CD4-positive, alpha-beta T cell treated with Interleukin-15 for 4 hours (primary cell): ENCODE results near the gene ANKRD36C.
A peak's percentile ranks its signal among the peaks of the same experiment; 100 is the strongest.
"Not testable (repeated sequence)": the region's sequence is repeated elsewhere in the genome, so short reads cannot be mapped to it uniquely, and the experiment has no call there.

Source experiments
- DNase-seq: peaks from one replicate; pipeline ENCODE4 v3.0.0-alpha.2; 2020; ENCODE audit warnings: low spot score

ANKRD36C gene

DNA sequence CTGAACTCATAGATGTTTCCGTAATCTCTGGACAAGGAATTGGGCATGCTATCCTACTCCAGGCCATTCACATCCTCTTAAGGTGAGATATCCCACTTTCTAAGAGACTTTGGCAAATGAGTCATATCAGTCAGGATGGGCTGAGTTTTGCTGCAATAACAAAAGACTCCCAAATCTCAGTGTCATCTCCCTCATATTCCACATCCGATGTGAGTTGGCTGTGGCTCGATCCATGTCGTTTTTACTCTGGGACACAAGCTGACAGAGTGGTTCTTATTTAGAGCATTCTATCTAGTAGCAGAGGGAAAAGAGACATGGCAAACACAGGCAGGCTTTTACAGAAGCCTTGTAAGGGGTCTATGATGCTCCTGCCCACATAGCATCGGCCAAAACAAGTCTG, 14.6 kb upstream of the ANKRD36C start:
- DNase-seq = not testable (repeated sequence)

DNA sequence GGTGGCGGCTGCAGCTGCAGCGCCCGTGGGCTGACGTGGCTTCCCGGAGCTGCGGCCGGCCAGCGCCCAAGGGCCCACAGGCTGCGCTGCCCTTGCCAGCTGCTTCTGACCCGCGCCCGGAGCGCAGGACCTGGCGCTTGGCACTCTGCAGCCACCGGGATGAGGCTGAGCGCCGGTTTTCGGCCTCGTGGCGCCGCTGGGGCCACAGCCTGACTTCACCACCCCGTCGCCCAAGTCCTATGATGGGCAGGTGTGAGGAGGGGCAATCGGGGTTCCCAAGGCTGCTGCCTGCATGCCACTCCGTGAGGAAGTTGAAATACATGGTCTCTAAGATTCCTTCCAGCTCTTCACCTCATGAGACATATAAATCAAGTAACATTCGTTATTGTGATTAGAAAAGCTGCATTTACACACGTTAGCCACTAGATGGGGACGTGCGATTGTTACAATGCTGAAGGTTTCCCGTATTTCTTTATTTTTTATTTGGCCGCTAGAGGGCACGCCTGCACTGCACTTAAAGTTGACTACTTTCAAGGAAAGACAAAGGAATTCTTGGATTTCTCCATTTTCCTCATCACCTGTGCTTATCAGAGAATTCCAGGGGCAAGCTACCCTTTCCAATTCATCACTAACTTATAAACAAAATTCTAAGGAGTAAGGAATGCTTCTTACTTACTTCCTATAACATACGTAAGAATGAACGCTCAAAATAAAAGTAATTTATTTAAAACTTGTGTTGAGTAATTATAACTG, 1.1 kb upstream of the ANKRD36C start:
- peak; percentile 75 for DNase-seq

DNA sequence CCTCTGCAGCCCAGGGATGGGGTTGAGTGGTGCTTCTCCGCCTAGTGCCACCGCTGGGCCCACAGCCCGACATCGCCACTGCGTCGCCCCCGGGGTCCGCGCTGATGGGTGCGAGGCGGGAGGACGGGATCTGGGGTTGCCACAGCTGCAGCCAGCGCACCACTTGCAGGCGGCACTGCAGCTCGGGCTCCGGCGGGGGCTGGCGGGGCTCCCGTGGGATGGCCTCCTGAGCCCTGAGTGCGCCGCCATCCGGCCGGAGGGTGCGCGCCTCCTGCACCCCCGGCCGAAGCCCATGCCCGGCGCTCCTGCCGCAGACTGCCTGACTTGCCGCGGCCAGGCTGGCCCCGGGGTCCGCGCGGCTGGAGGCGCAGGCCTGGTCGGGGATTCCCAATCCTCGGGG, 478 bp upstream of the ANKRD36C start:
- peak; percentile 17 for DNase-seq

DNA sequence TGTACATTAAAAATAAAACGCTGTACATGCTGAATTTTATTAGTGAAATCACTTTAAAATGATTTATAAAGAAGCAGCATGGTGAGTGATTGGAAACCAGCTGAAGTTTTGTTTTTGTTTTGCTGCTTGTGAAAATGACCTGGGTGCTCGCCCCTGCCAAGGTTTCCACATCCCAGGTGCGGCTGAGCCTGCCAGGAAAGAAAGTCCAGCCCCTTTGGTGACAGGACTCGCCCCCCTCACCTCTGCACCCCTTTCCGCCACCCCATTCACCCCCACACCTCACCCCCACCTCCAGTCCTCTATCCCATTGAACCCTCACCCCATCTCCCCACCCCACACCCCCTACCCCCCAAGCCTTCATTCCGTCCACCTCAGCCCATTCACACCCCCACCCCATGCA, 740 bp downstream of the ANKRD36C start:
- not testable (repeated sequence) for DNase-seq

DNA sequence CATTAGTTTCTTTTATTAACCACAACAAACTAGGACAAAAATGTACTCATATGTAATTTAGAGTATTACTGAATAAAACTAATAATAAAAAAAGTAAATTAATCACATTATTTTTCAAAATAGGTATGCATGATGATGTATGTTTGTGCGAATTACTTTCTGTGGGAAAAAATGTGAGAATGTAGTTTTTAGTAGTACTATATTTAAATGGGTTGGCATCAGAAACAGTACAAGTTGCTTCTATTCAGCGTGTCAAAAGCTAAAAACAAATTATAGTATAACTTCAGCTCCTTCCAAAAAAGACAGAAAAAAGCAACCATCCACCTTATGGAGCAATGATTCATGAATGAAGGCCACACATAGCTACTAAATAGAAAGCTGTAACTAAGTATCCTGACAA, 40.0 kb downstream of the ANKRD36C start:
- DNase-seq = not testable (repeated sequence)

DNA sequence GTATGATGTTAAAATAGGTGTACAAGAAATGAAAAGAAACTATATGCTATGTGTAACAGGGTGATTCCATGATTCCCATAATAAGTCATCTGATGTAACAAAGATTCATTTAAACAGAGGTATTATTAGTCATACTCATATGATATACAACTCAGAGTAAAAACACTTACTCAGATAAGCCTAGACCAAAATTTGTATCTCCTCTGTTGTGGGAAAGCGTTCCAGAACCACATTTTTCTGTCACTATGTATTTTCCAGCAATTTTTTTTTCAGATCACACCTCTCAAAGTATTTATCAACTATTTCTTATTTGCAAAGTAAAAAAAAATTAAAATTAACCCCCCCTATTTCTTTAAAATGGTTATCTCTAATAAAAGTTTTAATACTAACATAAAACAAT, 43.6 kb downstream of the ANKRD36C start:
- not testable (repeated sequence) for DNase-seq

DNA sequence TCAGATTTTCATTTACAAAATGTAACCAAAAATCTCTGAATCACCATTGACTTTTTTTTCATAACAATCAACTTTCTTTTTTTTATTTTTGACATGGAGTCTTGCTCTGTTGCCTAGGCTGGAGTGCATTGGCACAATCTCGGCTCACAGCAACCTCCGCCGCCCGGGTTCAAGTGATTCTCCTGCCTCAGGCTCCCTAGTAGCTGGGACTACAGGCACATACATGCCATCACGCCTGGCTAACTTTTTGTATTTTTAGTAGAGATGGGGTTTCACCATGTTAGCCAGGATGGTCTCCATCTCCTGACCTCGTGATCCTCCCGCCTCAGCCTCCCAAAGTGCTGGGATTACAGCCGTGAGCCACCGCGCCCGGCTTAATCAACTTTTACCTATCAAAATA, 51.7 kb downstream of the ANKRD36C start:
- not testable (repeated sequence) for DNase-seq

DNA sequence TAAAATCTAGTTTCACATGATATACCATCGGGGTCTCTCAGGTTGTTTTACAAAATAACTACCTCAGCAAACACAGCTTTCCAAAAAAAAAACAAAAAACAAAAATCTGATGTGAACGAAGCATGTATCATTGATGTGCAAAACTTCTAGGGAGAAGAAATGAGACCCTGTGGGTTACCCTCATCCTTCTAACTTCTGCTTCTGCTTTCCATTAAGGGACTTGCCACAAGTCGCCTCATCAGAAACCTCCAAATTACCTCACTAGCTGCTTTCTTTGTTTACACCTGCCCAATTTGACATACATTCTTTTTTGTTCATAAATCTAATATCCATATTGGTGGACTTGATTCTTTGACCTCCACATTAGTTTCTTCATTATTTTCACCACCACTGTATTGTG, 60.9 kb downstream of the ANKRD36C start:
- DNase-seq = not testable (repeated sequence)

DNA sequence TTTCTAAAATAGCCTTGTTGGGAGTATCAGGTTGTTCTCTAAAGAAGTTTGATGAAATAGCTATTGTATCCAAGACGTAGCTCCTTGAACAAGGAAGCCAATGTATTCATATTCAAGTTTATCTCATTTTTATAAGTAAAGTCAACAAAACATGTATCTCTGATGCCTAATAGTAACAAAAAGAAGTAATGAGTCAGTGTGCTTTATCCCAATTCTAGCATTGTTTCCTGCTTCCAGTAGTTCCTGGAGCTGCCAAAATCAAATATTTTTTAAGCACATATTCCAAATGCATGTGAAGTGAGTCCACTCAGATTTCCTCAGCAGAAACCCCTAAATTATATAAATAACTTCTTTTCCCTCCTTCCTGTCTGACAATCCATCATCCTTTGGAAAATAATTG, 74.6 kb downstream of the ANKRD36C start:
- DNase-seq = not testable (repeated sequence)

DNA sequence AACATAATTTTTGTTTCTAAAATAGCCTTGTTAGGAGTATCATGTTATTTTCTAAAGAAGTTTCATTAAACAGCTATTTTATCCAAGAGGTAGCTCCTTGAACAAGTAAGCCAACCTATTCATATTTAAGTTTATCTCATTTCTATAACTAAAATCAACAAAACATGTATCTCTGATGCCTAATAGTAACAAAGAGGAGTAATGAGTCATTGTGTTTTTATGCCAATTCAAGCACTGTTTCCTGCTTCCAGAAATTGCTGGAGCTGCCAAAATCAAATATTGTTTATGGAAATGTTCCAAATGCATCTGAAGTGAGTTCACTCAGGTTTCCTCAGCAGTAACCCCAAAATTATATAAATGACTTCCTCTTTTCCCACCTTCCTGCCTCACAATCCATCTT, 76.5 kb downstream of the ANKRD36C start:
- not testable (repeated sequence) for DNase-seq

DNA sequence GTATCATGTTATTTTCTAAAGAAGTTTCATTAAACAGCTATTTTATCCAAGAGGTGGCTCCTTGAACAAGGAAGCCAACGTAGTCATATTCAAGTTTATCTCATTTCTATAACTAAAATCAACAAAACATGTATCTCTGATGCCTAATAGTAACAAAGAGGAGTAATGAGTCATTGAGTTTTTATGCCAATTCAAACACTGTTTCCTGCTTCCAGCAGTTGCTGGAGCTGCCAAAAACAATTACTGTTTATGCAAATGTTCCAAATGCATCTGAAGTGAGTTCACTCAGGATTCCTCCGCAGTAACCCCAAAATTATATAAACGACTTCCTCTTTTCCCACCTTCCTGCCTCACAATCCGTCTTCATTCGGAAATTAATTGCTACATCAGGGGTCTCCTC, 80.2 kb downstream of the ANKRD36C start:
- not testable (repeated sequence) for DNase-seq

DNA sequence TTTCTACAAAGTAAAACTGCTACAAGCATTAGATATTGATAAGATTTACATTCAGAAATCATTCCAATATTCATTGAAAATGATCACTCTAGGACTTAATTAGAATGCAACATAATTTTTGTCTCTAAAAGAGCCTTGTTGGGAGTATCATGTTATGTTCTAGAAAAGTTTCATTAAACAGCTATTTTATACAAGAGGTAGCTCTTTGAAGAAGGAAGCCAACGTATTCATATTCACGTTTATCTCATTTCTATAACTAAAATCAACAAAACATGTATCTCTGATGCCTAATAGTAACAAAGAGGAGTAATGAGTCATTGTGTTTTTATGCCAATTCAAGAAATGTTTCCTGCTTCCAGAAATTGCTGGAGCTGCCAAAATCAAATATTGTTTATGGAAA, 97.2 kb downstream of the ANKRD36C start:
- DNase-seq = not testable (repeated sequence)

DNA sequence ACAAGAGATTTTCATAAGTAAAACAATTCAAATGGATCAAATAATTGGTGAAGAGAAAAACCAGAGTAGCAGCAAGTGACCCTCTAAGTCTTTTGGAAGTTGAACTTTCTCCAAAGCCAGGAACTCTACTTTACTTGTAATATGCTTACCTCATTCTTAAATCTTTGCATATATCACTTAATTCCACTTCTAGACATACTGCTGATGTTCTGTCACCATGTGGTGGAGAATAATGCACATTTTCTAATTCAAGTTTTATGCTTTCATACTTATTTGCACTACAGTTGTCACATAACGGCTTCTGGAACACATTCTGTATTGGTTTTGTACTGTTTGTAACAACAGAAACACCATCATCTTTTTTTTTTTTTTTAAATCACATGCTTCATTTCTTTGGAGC, 123.7 kb downstream of the ANKRD36C start:
- not testable (repeated sequence) for DNase-seq

DNA sequence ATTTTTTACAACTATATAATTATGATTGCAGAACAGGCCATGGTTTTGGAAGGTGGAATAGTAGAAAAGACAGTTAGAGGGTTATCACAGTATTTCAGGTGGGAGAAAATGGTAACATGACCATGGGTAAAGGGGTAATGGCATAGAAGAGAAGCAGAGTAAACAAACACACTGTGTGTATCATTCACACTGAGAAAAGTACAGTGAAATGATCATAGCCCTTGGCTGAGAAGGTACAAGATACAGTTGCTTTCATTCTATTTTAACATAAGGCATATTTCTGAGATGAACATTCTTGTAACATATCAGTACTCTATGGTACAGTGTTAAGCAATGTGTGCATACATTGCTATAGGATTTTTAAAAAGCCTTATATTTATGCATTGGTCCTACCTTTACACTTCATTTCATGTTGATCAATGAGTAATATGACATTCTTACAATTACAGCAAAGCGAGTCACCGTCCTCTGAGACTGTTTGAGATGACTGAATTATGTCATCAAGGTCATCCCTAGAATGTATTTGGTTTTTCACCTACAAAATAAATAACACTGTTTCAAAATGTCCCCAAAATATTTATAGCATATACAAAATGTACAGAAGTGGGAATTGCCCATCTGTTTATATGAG, 124.5 kb downstream of the ANKRD36C start:
- not testable (repeated sequence) for DNase-seq

DNA sequence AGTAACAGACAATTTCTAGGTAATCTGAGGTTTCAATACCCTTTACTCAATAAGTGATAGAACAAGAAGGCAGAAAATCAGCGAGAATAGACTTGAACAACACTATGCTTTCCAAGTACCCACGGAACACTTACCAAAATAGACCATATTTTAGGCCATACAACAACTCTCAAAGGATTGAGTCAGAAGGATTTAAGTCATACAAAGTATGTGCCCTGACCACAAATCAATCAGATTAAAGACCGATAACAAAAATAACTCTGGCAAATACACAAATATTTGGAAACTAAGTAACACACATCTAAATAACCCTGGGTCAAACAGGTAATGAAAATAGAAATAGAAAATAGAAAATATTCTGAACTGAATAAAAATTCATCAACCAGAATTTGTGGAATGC, 129.5 kb downstream of the ANKRD36C start:
- DNase-seq = not testable (repeated sequence)

DNA sequence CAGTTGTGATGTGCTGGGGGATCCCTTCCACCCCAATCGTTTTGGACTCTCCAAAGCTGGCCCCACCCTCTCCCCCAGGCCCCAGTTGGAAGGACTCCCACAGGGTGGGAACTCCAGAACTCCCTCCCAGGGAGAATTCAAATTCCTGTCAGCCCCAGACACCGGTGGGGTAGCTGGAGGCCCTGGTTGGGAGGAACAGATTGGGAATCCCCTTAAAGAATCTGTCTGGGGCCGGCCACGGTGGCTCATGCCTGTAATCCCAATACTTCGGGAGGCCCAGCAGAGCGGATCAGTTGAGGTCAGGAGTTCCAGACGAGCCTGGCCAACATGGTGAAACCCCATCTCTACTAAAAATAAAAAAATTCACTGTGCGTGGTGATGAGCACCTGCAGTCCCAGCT, 155.5 kb downstream of the ANKRD36C start:
- no peak for DNase-seq

DNA sequence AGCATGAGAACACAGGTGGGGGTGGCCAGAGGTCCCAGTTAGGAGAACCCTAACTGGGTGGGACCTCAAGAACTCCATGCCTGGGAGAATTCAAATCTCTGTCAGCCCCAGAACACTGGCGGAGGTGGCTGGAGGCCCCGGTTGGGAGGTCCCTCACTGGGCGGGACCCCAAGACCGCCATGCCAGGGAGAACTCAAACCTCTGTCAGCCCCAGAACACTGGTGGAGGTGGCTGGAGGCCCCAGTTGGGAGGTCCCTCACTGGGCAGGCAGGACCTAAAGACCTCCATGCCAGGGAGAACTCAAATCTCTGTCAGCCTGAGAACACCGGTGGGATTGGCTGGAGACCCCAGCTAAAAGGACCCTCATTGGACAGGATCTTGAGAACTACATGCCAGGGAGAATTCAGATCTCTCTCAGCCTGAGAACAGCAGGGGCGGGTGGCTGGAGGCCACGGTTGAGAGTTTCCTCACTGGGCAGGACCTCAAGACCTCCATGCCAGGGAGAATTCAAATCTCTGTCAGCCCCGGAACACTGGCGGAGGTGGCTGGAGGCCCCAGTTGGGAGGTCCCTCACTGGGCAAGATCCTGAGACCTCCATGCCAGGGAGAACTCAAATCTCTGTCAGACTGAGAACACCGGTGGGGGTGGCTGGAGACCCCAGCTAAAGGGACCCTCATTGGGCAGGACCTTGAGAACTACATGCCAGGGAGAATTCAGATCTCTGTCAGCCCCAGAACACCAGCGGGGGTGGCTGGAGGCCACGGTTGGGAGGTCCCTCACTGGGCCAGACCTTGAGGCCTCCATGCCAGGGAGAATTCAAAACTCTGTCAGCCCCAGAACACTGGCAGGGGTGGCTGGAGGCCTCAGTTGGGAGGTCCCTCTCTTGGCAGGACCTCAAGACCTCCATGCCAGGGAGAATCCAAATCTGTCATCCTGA, 157.3 kb downstream of the ANKRD36C start:
- not testable (repeated sequence) for DNase-seq

DNA sequence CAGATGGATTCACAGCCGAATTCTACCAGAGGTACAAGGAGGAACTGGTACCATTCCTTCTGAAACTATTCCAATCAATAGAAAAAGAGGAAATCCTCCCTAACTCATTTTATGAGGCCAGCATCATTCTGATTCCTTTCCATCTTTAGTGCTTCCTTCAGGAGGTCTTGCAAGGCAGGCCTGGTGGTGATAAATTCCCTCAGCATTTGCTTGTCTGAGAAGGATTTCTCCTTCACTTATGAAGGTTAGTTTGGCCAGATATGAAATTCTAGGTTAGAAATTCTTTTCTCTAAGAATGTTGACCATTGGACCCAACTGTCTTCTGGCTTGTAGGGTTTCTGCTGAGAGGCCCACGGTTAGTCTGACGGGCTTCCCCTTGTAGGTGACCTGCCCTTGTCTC, 167.4 kb downstream of the ANKRD36C start:
- not testable (repeated sequence) for DNase-seq

DNA sequence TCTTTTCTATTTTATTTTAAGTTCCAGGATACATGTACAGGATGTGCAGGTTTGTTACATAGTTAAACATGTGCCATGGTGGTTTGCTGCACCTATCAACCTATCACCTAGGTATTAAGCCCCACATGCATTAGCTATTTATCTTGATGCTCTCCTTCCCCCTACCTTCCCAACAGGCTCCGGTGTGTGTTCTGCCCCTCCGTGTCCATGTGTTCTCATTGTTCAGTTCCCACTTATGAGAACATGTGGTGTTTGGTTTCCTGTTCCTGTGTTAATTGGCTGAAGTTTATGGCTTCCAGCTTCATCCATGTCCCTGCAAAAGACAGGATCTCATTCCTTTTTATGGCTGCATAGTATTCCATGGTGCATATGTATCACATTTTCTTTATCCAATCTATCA, 174.1 kb downstream of the ANKRD36C start:
- not testable (repeated sequence) for DNase-seq

DNA sequence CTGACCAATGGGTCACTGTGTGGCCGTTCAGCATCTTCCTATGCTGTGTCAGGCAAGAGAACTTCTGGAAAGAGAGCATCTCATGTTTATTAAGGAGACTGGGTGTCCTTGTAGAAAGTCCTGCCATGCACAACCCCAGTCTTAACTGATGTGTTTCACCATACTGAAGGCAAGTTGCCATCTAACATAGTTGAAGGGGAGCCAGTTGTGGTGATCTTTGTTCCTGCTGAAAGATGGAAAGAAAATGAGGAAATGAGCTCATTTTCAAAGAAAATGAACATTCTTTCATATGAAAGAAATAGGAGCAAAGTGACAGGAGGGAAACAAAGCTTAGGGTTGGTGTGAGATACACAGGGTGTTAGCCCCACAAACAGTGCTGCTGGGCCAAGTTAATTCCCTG, 178.3 kb downstream of the ANKRD36C start:
- DNase-seq = not testable (repeated sequence)

DNA sequence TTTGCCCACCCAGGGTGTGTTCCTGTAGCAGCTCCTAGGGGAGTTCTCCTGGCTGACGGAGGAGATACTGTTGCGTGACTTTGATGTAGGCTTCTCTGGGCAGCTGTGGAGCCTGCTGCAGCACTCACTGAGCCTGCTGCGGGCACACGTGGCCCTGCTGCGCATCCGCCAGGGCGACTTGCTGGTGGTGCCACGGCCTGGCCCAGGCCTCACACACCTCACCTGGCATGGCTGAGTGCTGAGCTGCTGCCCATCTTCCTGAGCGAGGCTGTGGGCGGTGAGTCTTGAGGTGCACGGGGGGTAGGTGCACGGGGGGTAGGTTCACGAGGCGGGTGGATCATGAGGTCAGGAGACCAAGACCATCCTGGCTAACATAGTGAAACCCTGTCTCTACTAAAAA, 191.7 kb downstream of the ANKRD36C start:
- DNase-seq = no peak

DNA sequence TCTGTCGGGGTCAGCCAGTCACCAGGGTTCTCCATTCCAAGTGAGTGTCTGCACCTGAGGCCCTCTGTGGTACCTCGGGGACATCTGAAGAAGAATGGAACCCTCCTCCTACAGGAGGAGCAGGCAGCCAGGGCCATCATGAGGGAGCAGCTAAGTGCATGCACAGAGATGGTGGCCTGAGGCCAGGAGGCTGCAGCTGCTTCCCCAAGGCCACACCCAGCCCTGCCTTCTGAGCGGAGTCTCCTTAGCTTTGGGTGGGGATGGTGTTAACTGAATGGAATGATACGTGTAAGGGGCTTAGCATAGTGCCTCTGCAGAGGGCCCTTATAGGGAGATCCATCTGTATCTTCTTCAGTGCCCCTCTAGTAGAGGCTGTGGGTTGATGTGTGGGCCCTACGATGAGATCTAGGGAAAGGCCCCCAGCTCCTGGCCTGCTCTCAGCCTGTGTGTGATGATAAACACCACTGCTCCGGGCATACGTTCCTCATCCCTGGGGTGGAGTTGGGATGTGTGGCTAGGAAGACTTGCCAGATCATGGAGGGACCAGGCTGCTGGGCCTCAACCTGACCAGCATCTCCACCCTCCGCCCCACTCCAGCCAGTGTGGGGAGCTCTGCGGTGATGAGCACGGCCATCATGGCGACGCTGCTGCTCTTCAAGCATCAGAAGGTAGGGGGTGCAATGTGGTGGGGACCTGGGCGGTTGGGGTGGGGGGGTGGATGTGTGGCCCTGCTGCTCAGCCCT, 192.3 kb downstream of the ANKRD36C start:
- DNase-seq = not testable (repeated sequence)
